K562 (cell line): ENCODE measurements around the gene FGL2. TPM values are rescaled to one million over a fixed set of nuclear protein-coding genes. Genes with fewer than 3 reads are reported as not detected.
"Not testable (repeated sequence)": the region's sequence is repeated elsewhere in the genome, so short reads cannot be mapped to it uniquely, and the experiment has no call there.

Experiments used
- ATAC-seq: fragments of 200-7000 bp; cut with Tn5 transposase; 3 replicates; pipeline ENCODE4 v1.9.1; 2020; ENCODE audit warnings: moderate library complexity
- BruUV-seq: library from RNA; stranded (reverse); fragments of 400-500 nt; replicated peaks from 2 replicates; lab custom pipeline; 2021; lab: Mats Ljungman, UMichigan
- CTCF ChIA-PET: fragments of 300-600 bp; formaldehyde crosslinking; extraction: SDS; loops from one replicate; lab custom pipeline; 2021; ENCODE audit warnings: low intra/inter-chr PET ratio; lab: Yijun Ruan, JAX
- POLR2A ChIA-PET: fragments of 300-600, 350-650 bp; sonication (Branson Sonifier 250); formaldehyde crosslinking; extraction: SDS; loops from one replicate; lab custom pipeline; 2021; ENCODE audit warnings: antibody characterized with exemption, inconsistent platforms; lab: Yijun Ruan, JAX
- DNase-seq, 4 experiments: peaks; one replicate each; pipeline versions ENCODE4 v3.0.0 to v3.0.0-alpha.2; 2011 to 2018; ENCODE audit warnings: low spot score in 3 of 4, mixed read lengths in 3 of 4; ENCODE audit errors: extremely low read depth in 1 of 4
- FAIRE-seq: peaks from 2 replicates; lab custom pipeline; 2011; peaks lifted over from hg19 to GRCh38; lab: Jason Lieb, UNC
- H2AFZ ChIP-seq: 2 replicates; pipeline ENCODE4 v1.6.0; 2011; ENCODE audit warnings: low read depth, low read length, control low read depth, inconsistent platforms
- H3K27ac ChIP-seq: fragments of 200-600 bp; 3 replicates; pipeline ENCODE4 v1.8.0; 2011; ENCODE audit warnings: low read depth, mild to moderate bottlenecking, control low read depth, inconsistent platforms, low read length, moderate library complexity, mixed read lengths; ENCODE audit errors: extremely low read depth
- H3K27me3 ChIP-seq, 2 experiments: fragments of 300-600 bp in 1 of 2; 2 replicates in 1 of 2; 3 replicates in 1 of 2; pipeline versions ENCODE4 v1.6.0 to v1.8.0; 2011; ENCODE audit warnings: inconsistent platforms in 2 of 2, low read length in 2 of 2, mild to moderate bottlenecking in 1 of 2, mixed read lengths in 1 of 2, moderate library complexity in 1 of 2; ENCODE audit not compliant: control insufficient read depth in 2 of 2, insufficient read depth in 2 of 2
- H3K36me3 ChIP-seq: fragments of 300-600 bp; 3 replicates; pipeline ENCODE4 v1.8.0; 2011; ENCODE audit warnings: mild to moderate bottlenecking, low read length, inconsistent platforms; ENCODE audit not compliant: control insufficient read depth, insufficient read depth
- H3K4me1 ChIP-seq, 2 experiments: fragments of 200-600 bp in 1 of 2; replicated peaks in 1 of 2; 2 replicates in 1 of 2; 3 replicates in 1 of 2; pipeline versions ENCODE4 v1.5.1 to v1.8.0; 2011; ENCODE audit warnings: inconsistent platforms in 2 of 2, low read length in 2 of 2, mild to moderate bottlenecking in 1 of 2, mixed read lengths in 1 of 2, moderate library complexity in 1 of 2; ENCODE audit not compliant: control insufficient read depth in 2 of 2, insufficient read depth in 2 of 2
- H3K4me2 ChIP-seq: 2 replicates; pipeline ENCODE4 v1.6.1; 2011; ENCODE audit warnings: low read length, control low read depth, inconsistent platforms, mixed read lengths; ENCODE audit not compliant: insufficient read depth
- H3K4me3 ChIP-seq: fragments of 200-600 bp; sonication (generic), shearing (Covaris generic); 2 replicates; pipeline ENCODE4 v1.5.1; 2016; ENCODE audit warnings: control low read depth, inconsistent platforms
- H3K79me2 ChIP-seq: fragments of 200-600 bp; 3 replicates; pipeline ENCODE4 v1.8.0; 2011; ENCODE audit warnings: low read length, inconsistent platforms; ENCODE audit not compliant: control insufficient read depth, insufficient read depth
- H3K9ac ChIP-seq, 2 experiments: 2 replicates each; pipeline versions ENCODE4 v1.6.0 to v1.6.1; 2011; ENCODE audit warnings: low read depth in 2 of 2, low read length in 2 of 2, control low read depth in 1 of 2, inconsistent platforms in 1 of 2, mild to moderate bottlenecking in 1 of 2, mixed read lengths in 1 of 2; ENCODE audit not compliant: insufficient read depth in 1 of 2
- H3K9me1 ChIP-seq: one replicate; pipeline ENCODE4 v1.6.0; 2011; ENCODE audit warnings: inconsistent platforms, mild to moderate bottlenecking, low read length, moderate library complexity; ENCODE audit not compliant: control insufficient read depth, insufficient read depth
- H3K9me3 ChIP-seq: replicated peaks from 2 replicates; pipeline ENCODE4 v1.5.1; 2011; ENCODE audit warnings: low read depth, low read length, inconsistent platforms; ENCODE audit not compliant: control insufficient read depth, insufficient read depth
- H4K20me1 ChIP-seq: replicated peaks from 2 replicates; pipeline ENCODE4 v1.6.1; 2011; ENCODE audit warnings: low read length, inconsistent platforms, mixed read lengths; ENCODE audit not compliant: control insufficient read depth, insufficient read depth
- BDP1 ChIP-seq: IDR thresholded peaks from 3 replicates; pipeline ENCODE4 v1.6.1; 2011; ENCODE audit not compliant: insufficient read length, insufficient read depth
- BRF1 ChIP-seq: IDR thresholded peaks from 3 replicates; pipeline ENCODE4 v1.6.1; 2011; ENCODE audit warnings: borderline replicate concordance, mild to moderate bottlenecking; ENCODE audit not compliant: insufficient read length; ENCODE audit errors: extremely low read depth
- GABPA ChIP-seq: fragments of 200-800 bp; sonication (Bioruptor generic); conservative IDR thresholded peaks from 2 replicates; pipeline ENCODE4 v1.6.1; 2016; ENCODE audit warnings: low read depth, missing genetic modification characterization, missing compliant biosample characterization
- HDAC2 ChIP-seq: fragments of 450-650 bp; IDR thresholded peaks from 2 replicates; pipeline ENCODE4 v1.6.1; 2016; ENCODE audit warnings: mild to moderate bottlenecking
- HES1 ChIP-seq: fragments of 450-650 bp; IDR thresholded peaks from 2 replicates; pipeline ENCODE4 v1.6.1; 2016; ENCODE audit warnings: low read depth, mild to moderate bottlenecking, moderate library complexity
- KDM4B ChIP-seq, 2 experiments: fragments of 450-650 bp in 1 of 2; sonication (generic) in 1 of 2; IDR thresholded peaks; 2 replicates each; pipeline ENCODE4 v1.6.1; 2016 to 2017; ENCODE audit warnings: borderline replicate concordance in 2 of 2, antibody characterized with exemption in 1 of 2, low read depth in 1 of 2, mild to moderate bottlenecking in 1 of 2
- MYC ChIP-seq, 2 experiments: fragments of 250-450 bp in 1 of 2; sonication (Bioruptor Pico) in 1 of 2; IDR thresholded peaks; 2 replicates each; pipeline versions ENCODE4 v1.5.1 to v1.6.1; 2012 to 2021; ENCODE audit warnings: low read depth in 2 of 2, borderline replicate concordance in 1 of 2, improper control_type of control experiment in 1 of 2, low read length in 1 of 2, mild to moderate bottlenecking in 1 of 2, moderate library complexity in 1 of 2
- NFRKB ChIP-seq: fragments of 450-650 bp; IDR thresholded peaks from 2 replicates; pipeline ENCODE4 v1.6.1; 2016; ENCODE audit warnings: low read depth
- TEAD4 ChIP-seq, 2 experiments: sonication (generic) in 1 of 2; formaldehyde crosslinking in 1 of 2; IDR thresholded peaks; 2 replicates each; pipeline versions ENCODE4 v1.6.1 to v1.8.0; 2012 to 2022; ENCODE audit warnings: borderline replicate concordance in 1 of 2, inconsistent platforms in 1 of 2, low read length in 1 of 2, mild to moderate bottlenecking in 1 of 2, missing genetic modification reagents in 1 of 2
- ZNF311 ChIP-seq: fragments of 250-450 bp; sonication (Bioruptor Pico); IDR thresholded peaks from 2 replicates; pipeline ENCODE4 v1.4.0; 2020; ENCODE audit warnings: mild to moderate bottlenecking, moderate library complexity
- ZNF561 ChIP-seq: fragments of 450-650 bp; formaldehyde crosslinking; conservative IDR thresholded peaks from 2 replicates; pipeline ENCODE4 v1.4.0; 2020; ENCODE audit warnings: mild to moderate bottlenecking, moderate library complexity
- ZNF589 ChIP-seq: fragments of 200-800 bp; sonication (Bioruptor generic); IDR thresholded peaks from 2 replicates; pipeline ENCODE4 v1.6.1; 2016; ENCODE audit warnings: low read depth, missing genetic modification characterization, missing compliant biosample characterization
- WGBS: fragments of 100-300 bp; shearing (Covaris generic); methylation state at CpG from one replicate; pipeline ENCODE4 v1.1.6; 2016; ENCODE audit warnings: low coverage, mixed read lengths; ENCODE audit not compliant: insufficient coverage; ENCODE audit errors: missing lambda C conversion rate; 5-methylcytosine and 5-hydroxymethylcytosine counted together
- in situ Hi-C: fragments of 300-500 bp; cut with MboI; formaldehyde crosslinking; loops from 4 replicates; pipeline ENCODE4 v1.15.0; 2018; ENCODE audit warnings: inconsistent platforms, mixed read lengths
- intact Hi-C: fragments of 100-400 bp; cut with micrococcal nuclease; formaldehyde crosslinking; loops from 2 replicates; pipeline ENCODE4 v1.14.2; 2022
- polyA plus RNA-seq, 8 experiments: library from polyadenylated mRNA; depleted of rRNA in 4 of 8; stranded (reverse) in 5 of 8; unstranded in 3 of 8; fragments of >200 nt; fragmentation: Nextera tagmentation in 2 of 8; fragmentation: Illumina TruSeq in 1 of 8; extraction: Ambion mirVana in 2 of 8; extraction: Trizol in 1 of 8; gene quantifications; 2 replicates each; pipeline versions ENCODE4 v1.2.1 to v1.2.3, GENCODE V29; 2011 to 2014; ENCODE audit warnings: inconsistent platforms in 1 of 8, missing spikeins in 1 of 8
- total RNA-seq, 7 experiments: library from RNA; depleted of rRNA in 6 of 7; stranded (reverse); fragments of >200 nt in 6 of 7; fragmentation: Illumina TruSeq in 2 of 7; extraction: Trizol in 2 of 7; gene quantifications; 2 replicates each; pipeline versions ENCODE4 v1.2.1 to v1.2.3, GENCODE V29; 2011 to 2021; ENCODE audit warnings: low replicate concordance in 1 of 7
- TF ChIP-seq, protein P1 (sequence below): sonication (generic); formaldehyde crosslinking; IDR thresholded peaks from 2 replicates; pipeline ENCODE4 v1.8.0; 2022; ENCODE audit warnings: mild to moderate bottlenecking, missing genetic modification reagents

FGL2 gene
- total and polyA plus RNA-seq, 9 of the 15 experiments (the other 6 are each of a cell fraction or from before 2014, with no cell fraction given), result 0.11 TPM; not detected in 8

GRCh38 chr7:77157446-77157845 is 42.2 kb downstream of the FGL2 start:
- 0% methylated on average over 1 of the region's 1 CpG for WGBS
- BruUV-seq, result no TSS peak
- intact Hi-C loops, result no loop called here
- H3K9ac ChIP-seq, result no peak overlapping the region
- no peaks in the 10 kb centered on the region for H3K27me3 ChIP-seq
- H3K9me3 ChIP-seq, result no peaks in the 10 kb centered on the region
- ATAC-seq (no peak), FAIRE-seq (no peak), DNase-seq (no peak)
- H2AFZ ChIP-seq, result no peak overlapping the region
- H3K4me1 ChIP-seq, result no peaks in the 10 kb centered on the region
- in situ Hi-C loops, result no loop called here
- H3K27ac ChIP-seq, result no peak overlapping the region
- H3K9me1 ChIP-seq, result no peaks in the 10 kb centered on the region
- no peak for TF ChIP-seq TEAD4 (IDR thresholded peaks at IDR 0.05; ENCODE audit: low read length)
- TF ChIP-seq TEAD4 (CRISPR knock-in tag; IDR thresholded peaks at IDR 0.05; ENCODE audit: borderline replicate concordance), result no peak
- TF ChIP-seq KDM4B (IDR thresholded peaks at IDR 0.05; ENCODE audit: borderline replicate concordance in 2 of 2, low read depth in 1 of 2), result no peak
- TF ChIP-seq ZNF561 (CRISPR knock-in tag), result no peak
- no peak for TF ChIP-seq HDAC2
- TF ChIP-seq HES1, result no peak
- TF ChIP-seq NFRKB, result no peak
- TF ChIP-seq GABPA, result no peak
- no peak for TF ChIP-seq BRF1
- no peak for TF ChIP-seq BDP1
- TF ChIP-seq ZNF589 (CRISPR knock-in tag), result no peak
- no peak for TF ChIP-seq MYC (IDR thresholded peaks at IDR 0.05; ENCODE audit: low read depth, low read length)
- TF ChIP-seq MYC (CRISPR knock-in tag; IDR thresholded peaks at IDR 0.05; ENCODE audit: borderline replicate concordance, low read depth), result no peak
- no peak for TF ChIP-seq ZNF311 (CRISPR knock-in tag)
- TF ChIP-seq, protein P1, sequence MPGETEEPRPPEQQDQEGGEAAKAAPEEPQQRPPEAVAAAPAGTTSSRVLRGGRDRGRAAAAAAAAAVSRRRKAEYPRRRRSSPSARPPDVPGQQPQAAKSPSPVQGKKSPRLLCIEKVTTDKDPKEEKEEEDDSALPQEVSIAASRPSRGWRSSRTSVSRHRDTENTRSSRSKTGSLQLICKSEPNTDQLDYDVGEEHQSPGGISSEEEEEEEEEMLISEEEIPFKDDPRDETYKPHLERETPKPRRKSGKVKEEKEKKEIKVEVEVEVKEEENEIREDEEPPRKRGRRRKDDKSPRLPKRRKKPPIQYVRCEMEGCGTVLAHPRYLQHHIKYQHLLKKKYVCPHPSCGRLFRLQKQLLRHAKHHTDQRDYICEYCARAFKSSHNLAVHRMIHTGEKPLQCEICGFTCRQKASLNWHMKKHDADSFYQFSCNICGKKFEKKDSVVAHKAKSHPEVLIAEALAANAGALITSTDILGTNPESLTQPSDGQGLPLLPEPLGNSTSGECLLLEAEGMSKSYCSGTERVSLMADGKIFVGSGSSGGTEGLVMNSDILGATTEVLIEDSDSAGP (CRISPR knock-in tag), result no peak
- no peaks in the 10 kb centered on the region for H3K79me2 ChIP-seq
- H3K4me2 ChIP-seq, result no peak overlapping the region
- no peak overlapping the region for H3K4me3 ChIP-seq
- CTCF ChIA-PET, result no interaction called here
- no peaks in the 10 kb centered on the region for H4K20me1 ChIP-seq
- POLR2A ChIA-PET, result no interaction called here
- no peaks in the 10 kb centered on the region for H3K36me3 ChIP-seq

DNA sequence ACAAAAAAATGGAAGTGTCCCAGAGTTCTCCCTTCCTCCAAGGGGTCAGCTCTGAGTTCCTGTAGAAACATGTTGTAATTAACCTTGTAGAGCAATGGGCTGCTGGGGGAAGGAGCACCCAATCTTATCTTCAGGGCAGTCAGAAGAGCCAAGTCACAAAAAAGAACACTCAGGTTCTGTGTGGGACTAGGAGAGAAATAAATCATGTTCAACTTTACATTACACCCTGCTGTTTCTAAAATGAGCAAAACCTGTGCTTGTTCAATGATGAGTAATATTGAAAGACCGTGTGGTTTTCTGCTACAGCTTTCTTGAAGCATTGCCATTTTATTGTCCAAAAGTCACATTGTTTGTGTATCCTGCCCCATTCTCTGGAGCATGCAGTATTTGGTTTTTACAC is 42.6 kb downstream of the FGL2 start:
- POLR2A ChIA-PET, H2AFZ ChIP-seq, H3K4me3 ChIP-seq, H3K4me2 ChIP-seq, H3K79me2 ChIP-seq, H3K9me1 ChIP-seq, H3K9me3 ChIP-seq, intact Hi-C loops, BruUV-seq, H4K20me1 ChIP-seq, H3K27me3 ChIP-seq, H3K27ac ChIP-seq, CTCF ChIA-PET, H3K4me1 ChIP-seq, H3K36me3 ChIP-seq, DNase-seq, in situ Hi-C loops, H3K9ac ChIP-seq: not testable (repeated sequence)
- WGBS, result no CpG with 5 or more reads among the region's 1 CpG
- FAIRE-seq (peak; percentile 54), ATAC-seq (0 out of 3 replicates have a peak, but pooled peaks have one; percentile 34)
